Endothelial cell of umbilical vein (primary cell): ENCODE data around the gene ZNF768. TPM values are rescaled to one million over a fixed set of nuclear protein-coding genes. Genes with fewer than 3 reads are reported as not detected.
A peak's percentile ranks its signal among the peaks of the same experiment; 100 is the strongest.

Experiments used
- BruUV-seq: library from RNA; stranded (reverse); fragments of 400-500 nt; replicated peaks from 2 replicates; lab custom pipeline; 2021; lab: Mats Ljungman, UMichigan
- CTCF ChIA-PET: fragments of 300-600, 350-600 bp; sonication (Branson Sonifier 250); formaldehyde crosslinking; loops from one replicate; lab custom pipeline; 2021; ENCODE audit warnings: antibody characterized with exemption, inconsistent platforms; lab: Charles Lee
- POLR2A ChIA-PET: fragments of 300-600, 350-600 bp; sonication (Branson Sonifier 250); formaldehyde crosslinking; loops from one replicate; lab custom pipeline; 2021; ENCODE audit warnings: antibody characterized with exemption, inconsistent platforms; lab: Charles Lee
- DNase-seq: peaks from one replicate; pipeline ENCODE4 v3.0.0-alpha.2; 2011; ENCODE audit warnings: low read depth, low spot score
- FAIRE-seq: peaks from 2 replicates; lab custom pipeline; 2011; peaks lifted over from hg19 to GRCh38; lab: Jason Lieb, UNC
- H2AFZ ChIP-seq: 2 replicates; pipeline ENCODE4 v1.6.0; 2012; ENCODE audit warnings: low read depth, low read length, control low read depth, inconsistent platforms
- H3K27ac ChIP-seq: 2 replicates; pipeline ENCODE4 v1.5.1; 2011; ENCODE audit warnings: low read depth, mild to moderate bottlenecking, control low read depth, low read length, moderate library complexity; ENCODE audit not compliant: insufficient read depth
- H3K27me3 ChIP-seq, 2 experiments: 2 replicates each; pipeline versions ENCODE4 v1.6.0 to v1.6.1; 2011; ENCODE audit warnings: low read length in 2 of 2, mixed read lengths in 1 of 2; ENCODE audit not compliant: control insufficient read depth in 2 of 2, insufficient read depth in 2 of 2
- H3K36me3 ChIP-seq, 2 experiments: 2 replicates in 1 of 2; 3 replicates in 1 of 2; pipeline ENCODE4 v1.5.1; 2011; ENCODE audit warnings: low read length in 2 of 2, mild to moderate bottlenecking in 1 of 2, moderate library complexity in 1 of 2; ENCODE audit not compliant: control insufficient read depth in 2 of 2, insufficient read depth in 2 of 2; ENCODE audit errors: extremely low read depth in 1 of 2
- H3K4me1 ChIP-seq: 3 replicates; pipeline ENCODE4 v1.5.1; 2011; ENCODE audit warnings: mild to moderate bottlenecking, low read length; ENCODE audit not compliant: control insufficient read depth, insufficient read depth; ENCODE audit errors: extremely low read depth
- H3K4me2 ChIP-seq: 2 replicates; pipeline ENCODE4 v1.6.1; 2011; ENCODE audit warnings: low read length, control low read depth, mixed read lengths; ENCODE audit not compliant: insufficient read depth
- H3K4me3 ChIP-seq, 3 experiments: fragments of 200-600 bp in 1 of 3; sonication (generic), shearing (Covaris generic) in 1 of 3; replicated peaks in 1 of 3; 2 replicates each; pipeline ENCODE4 v1.5.1; 2011 to 2016; ENCODE audit warnings: control low read depth in 3 of 3, low read length in 3 of 3, mild to moderate bottlenecking in 2 of 3, inconsistent platforms in 1 of 3, low read depth in 1 of 3, moderate library complexity in 1 of 3; ENCODE audit not compliant: insufficient read depth in 1 of 3
- H3K79me2 ChIP-seq: 2 replicates; pipeline ENCODE4 v1.6.0; 2012; ENCODE audit warnings: low read length, inconsistent platforms; ENCODE audit not compliant: control insufficient read depth, insufficient read depth
- H3K9ac ChIP-seq: replicated peaks from 2 replicates; pipeline ENCODE3; 2011; ENCODE audit warnings: low read length, control low read depth; ENCODE audit not compliant: insufficient read depth; ENCODE audit errors: extremely low read depth
- H3K9me1 ChIP-seq: replicated peaks from 3 replicates; pipeline ENCODE4 v1.6.0; 2011; ENCODE audit warnings: mild to moderate bottlenecking, low read length; ENCODE audit not compliant: control insufficient read depth, insufficient read depth; ENCODE audit errors: extremely low read depth
- H3K9me3 ChIP-seq: replicated peaks from 2 replicates; pipeline ENCODE4 v1.5.1; 2012; ENCODE audit warnings: low read length, inconsistent platforms; ENCODE audit not compliant: control insufficient read depth, insufficient read depth
- H4K20me1 ChIP-seq: replicated peaks from 2 replicates; pipeline ENCODE3; 2011; ENCODE audit warnings: mild to moderate bottlenecking, low read length; ENCODE audit not compliant: control insufficient read depth, insufficient read depth; ENCODE audit errors: extremely low read depth
- CTCF ChIP-seq, 2 donors: IDR thresholded peaks; 1 replicate in 1 of 2; 2 replicates in 1 of 2; pipeline ENCODE4 v1.5.1; 2011; ENCODE audit warnings: low read length in 2 of 2, mild to moderate bottlenecking in 2 of 2, moderate library complexity in 2 of 2, control low read depth in 1 of 2, inconsistent platforms in 1 of 2, low read depth in 1 of 2; ENCODE audit not compliant: insufficient read depth in 1 of 2; ENCODE audit errors: extremely low read depth in 1 of 2
- FOS ChIP-seq: IDR thresholded peaks from 2 replicates; pipeline ENCODE4 v1.6.1; 2011; ENCODE audit warnings: mild to moderate bottlenecking, low read length, moderate library complexity, borderline replicate concordance; ENCODE audit not compliant: insufficient read depth
- GATA2 ChIP-seq: IDR thresholded peaks from 2 replicates; pipeline ENCODE4 v1.7.0; 2011; ENCODE audit warnings: low read depth, mild to moderate bottlenecking, moderate library complexity, mixed read lengths, low read length; ENCODE audit not compliant: insufficient read length, insufficient read depth
- MYC ChIP-seq: IDR thresholded peaks from one replicate; pipeline ENCODE4 v1.6.1; 2011; ENCODE audit warnings: mild to moderate bottlenecking, low read depth, low read length
- POLR2A ChIP-seq: IDR thresholded peaks from 2 replicates; pipeline ENCODE4 v1.6.1; 2012; ENCODE audit warnings: low read depth, mild to moderate bottlenecking, control low read depth, low read length
- POLR2AphosphoS5 ChIP-seq: IDR thresholded peaks from 2 replicates; pipeline ENCODE4 v1.6.1; 2012; ENCODE audit warnings: low read depth, mild to moderate bottlenecking, control low read depth, low read length, moderate library complexity; ENCODE audit not compliant: insufficient read depth
- dilution Hi-C: fragments of 300-500 bp; cut with MboI; formaldehyde crosslinking; loops from one replicate; pipeline ENCODE4 v1.15.0; 2019; ENCODE audit warnings: low sequenced_read_pairs; ENCODE audit not compliant: extremely low pct_ligation_motif_present
- intact Hi-C: fragments of 100-400 bp; cut with micrococcal nuclease; formaldehyde crosslinking; loops from one replicate; pipeline ENCODE4 v1.10.0; 2022
- polyA plus RNA-seq, 4 experiments: library from polyadenylated mRNA; depleted of rRNA in 3 of 4; stranded (reverse) in 3 of 4; unstranded in 1 of 4; fragments of >200 nt; gene quantifications; 2 replicates each; pipeline versions ENCODE4 v1.2.1 to v1.2.3, GENCODE V29; 2011 to 2012; ENCODE audit warnings: missing spikeins in 1 of 4
- total RNA-seq: library from RNA; stranded (reverse); gene quantifications from 2 replicates; pipeline ENCODE4 v1.2.3, GENCODE V29; 2021
- TF ChIP-seq, protein P1 (sequence below): IDR thresholded peaks from 2 replicates; pipeline ENCODE4 v1.6.1; 2011; ENCODE audit not compliant: insufficient read depth, insufficient read length

Gene ZNF768
- total and polyA plus RNA-seq, 2 donors (not counting 3 experiments of a cell fraction or from before 2014, with no cell fraction given), result 24.2 to 24.7 TPM

- BruUV-seq, result TSS peak; percentile 24
- POLR2A ChIA-PET, result interaction anchor here (0.7 to 1.8 kb wide), 2 partner anchors 23 to 483 kb away, joined by 3 to 13 read pairs; partner anchors contain the start of gene ZNF764
These were observed 8.2 kb upstream of the ZNF768 start, which contains the start of gene ZNF747 for GRCh38 chr16:30534368-30535105. Gene ZNF747, minus strand, starts transcription at chr16:30534858. Its CDS starts 179 bp downstream, at chr16:30534679.

GRCh38 chr16:30533748-30534367 lies 7.5 kb upstream of the ZNF768 start:
- Histone ChIP-seq H3K4me1 (peaks cover 14% of the 10 kb centered on the region), H3K36me3 (peaks cover 0 to 2% of the 10 kb centered on the region in 2 experiments), H4K20me1 (no peaks in the 10 kb centered on the region), H3K27ac (peak overlapping the region; percentile 76), H3K4me2 (peak overlapping the region; percentile 78), H3K27me3 (no peaks in the 10 kb centered on the region), H3K9me1 (no peaks in the 10 kb centered on the region), H3K4me3 (peak overlapping the region; percentile 62 to 76 (median 67)), H3K9ac (peak overlapping the region; percentile 90), H2AFZ (peak overlapping the region; percentile 98), H3K79me2 (peaks cover 2% of the 10 kb centered on the region), H3K9me3 (no peaks in the 10 kb centered on the region)
- TF ChIP-seq CTCF (IDR thresholded peaks at IDR 0.05; ENCODE audit: extremely low read depth in 1 of 2, insufficient read depth in 1 of 2, low read depth in 1 of 2, low read length in 2 of 2) (no peak), POLR2A (peak; percentile 17)
- intact Hi-C loops (loop anchor here (2.0 kb wide), 1 partner anchor 89 kb away; the partner anchor contains the start of gene SEPHS2), dilution Hi-C loops (no loop called here)
- CTCF ChIA-PET, result interaction anchor here (1.1 to 2.8 kb wide), 5 partner anchors 8 to 104 kb away, joined by 4 to 26 read pairs (median 6); partner anchors contain the start of gene DCTPP1
- no peak for DNase-seq
- FAIRE-seq, result no peak
- no TSS peak for BruUV-seq
- POLR2A ChIA-PET, result no interaction called here

More at GRCh38 chr16:30534368-30535105, 8.2 kb upstream of the ZNF768 start, which contains the start of gene ZNF747:
- peak within 1 kb of the TSS; percentile 98 for H2AFZ ChIP-seq
- intact Hi-C loops, result loop anchor here (1.0 to 2.0 kb wide), 2 partner anchors 24 to 90 kb away; partner anchors contain the start of genes SEPHS2 and ZNF764
- peak within 1 kb of the TSS; percentile 90 for H3K9ac ChIP-seq
- FAIRE-seq (peak; percentile 90), DNase-seq (peak; percentile 86)
- peak within 1 kb of the TSS; percentile 76 for H3K27ac ChIP-seq
- H3K4me1 ChIP-seq, result peaks cover 14% of the 10 kb centered on the region
- peak within 1 kb of the TSS; percentile 62 to 76 (median 67) for H3K4me3 ChIP-seq
- H3K9me1 ChIP-seq, result no peaks in the 10 kb centered on the region
- H3K36me3 ChIP-seq, result peaks cover 0 to 2% of the 10 kb centered on the region in 2 experiments
- peak within 1 kb of the TSS; percentile 78 for H3K4me2 ChIP-seq
- no peaks in the 10 kb centered on the region for H3K9me3 ChIP-seq
- TF ChIP-seq POLR2A, result peak; percentile 76
- TF ChIP-seq, protein P1, sequence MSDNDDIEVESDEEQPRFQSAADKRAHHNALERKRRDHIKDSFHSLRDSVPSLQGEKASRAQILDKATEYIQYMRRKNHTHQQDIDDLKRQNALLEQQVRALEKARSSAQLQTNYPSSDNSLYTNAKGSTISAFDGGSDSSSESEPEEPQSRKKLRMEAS, result no peak
- TF ChIP-seq MYC, result no peak
- no peak for TF ChIP-seq GATA2
- TF ChIP-seq FOS, result peak; percentile 6
- TF ChIP-seq POLR2AphosphoS5, result peak; percentile 73
- dilution Hi-C loops, result no loop called here
- CTCF ChIA-PET, result interaction anchor here (0.6 to 2.8 kb wide), 15 partner anchors 7 to 119 kb away, joined by 3 to 30 read pairs (median 6); partner anchors contain the start of genes DCTPP1, ZNF689 and ZNF764
- no peaks in the 10 kb centered on the region for H4K20me1 ChIP-seq
- H3K79me2 ChIP-seq, result peaks cover 2% of the 10 kb centered on the region
- no peaks in the 10 kb centered on the region for H3K27me3 ChIP-seq
